OCI-LY7 (cell line): Measurements from ENCODE around the gene LDHD. TPM values are rescaled to one million over a fixed set of nuclear protein-coding genes. Genes with fewer than 3 reads are reported as not detected.

Source experiments
- BruUV-seq: library from RNA; stranded (reverse); fragments of 400-500 nt; replicated peaks from 2 replicates; lab custom pipeline; 2021; lab: Mats Ljungman, UMichigan
- CTCF ChIA-PET: fragments of 300-600 bp; sonication (Branson Sonifier 250); formaldehyde crosslinking; loops from one replicate; lab custom pipeline; 2022; ENCODE audit warnings: antibody characterized with exemption; ENCODE audit not compliant: unreplicated experiment; lab: Charles Lee
- POLR2A ChIA-PET: fragments of 300-600 bp; sonication (Branson Sonifier 250); formaldehyde crosslinking; loops from one replicate; lab custom pipeline; 2022; ENCODE audit warnings: antibody characterized with exemption; lab: Charles Lee
- DNase-seq: peaks from one replicate; pipeline ENCODE4 v3.0.0-alpha.2; 2015; ENCODE audit warnings: low spot score
- H2AFZ ChIP-seq: fragments of 200-600 bp; sonication (generic), shearing (Covaris generic); 2 replicates; pipeline ENCODE4 v1.6.1; 2014; ENCODE audit warnings: mild to moderate bottlenecking, antibody characterized with exemption, low read length, moderate library complexity
- H3K27ac ChIP-seq: fragments of 200-600 bp; sonication (generic); 2 replicates; pipeline ENCODE4 v1.5.1; 2014; ENCODE audit warnings: mixed run types, low read depth, mild to moderate bottlenecking, moderate library complexity, low read length, inconsistent platforms; ENCODE audit not compliant: poor library complexity, severe bottlenecking
- H3K36me3 ChIP-seq: fragments of 200-600 bp; sonication (generic); 2 replicates; pipeline ENCODE4 v1.6.1; 2014; ENCODE audit warnings: mild to moderate bottlenecking, antibody characterized with exemption, low read length, moderate library complexity, mixed read lengths; ENCODE audit not compliant: insufficient read depth
- H3K4me1 ChIP-seq: fragments of 200-600 bp; sonication (generic); 2 replicates; pipeline ENCODE4 v1.5.1; 2014; ENCODE audit warnings: mild to moderate bottlenecking, low read length; ENCODE audit not compliant: insufficient read depth, poor library complexity, severe bottlenecking
- H3K4me2 ChIP-seq: fragments of 200-600 bp; sonication (generic); 2 replicates; pipeline ENCODE4 v1.6.1; 2014; ENCODE audit warnings: mild to moderate bottlenecking, low read length
- H3K4me3 ChIP-seq: fragments of 200-600 bp; sonication (generic); 2 replicates; pipeline ENCODE4 v1.5.1; 2014; ENCODE audit warnings: mild to moderate bottlenecking, low read depth, low read length; ENCODE audit not compliant: poor library complexity, severe bottlenecking
- H3K79me2 ChIP-seq: fragments of 200-600 bp; sonication (generic); 2 replicates; pipeline ENCODE4 v1.6.1; 2016; ENCODE audit warnings: low read depth, mild to moderate bottlenecking, low read length, moderate library complexity, mixed read lengths; ENCODE audit not compliant: insufficient read depth
- H3K9me2 ChIP-seq: fragments of 200-600 bp; sonication (generic); 2 replicates; pipeline ENCODE4 v1.6.1; 2016; ENCODE audit warnings: mild to moderate bottlenecking, low read length, mixed read lengths; ENCODE audit not compliant: insufficient read depth
- H3K9me3 ChIP-seq: fragments of 200-600 bp; sonication (generic); 2 replicates; pipeline ENCODE4 v1.6.1; 2014; ENCODE audit warnings: mild to moderate bottlenecking, mixed run types, low read length, mixed read lengths
- H4K20me1 ChIP-seq: fragments of 200-600 bp; sonication (generic); 2 replicates; pipeline ENCODE4 v1.6.1; 2014; ENCODE audit warnings: mild to moderate bottlenecking, antibody characterized with exemption, low read length, moderate library complexity, mixed read lengths; ENCODE audit not compliant: insufficient read depth
- EZH2phosphoT487 ChIP-seq: fragments of 200-600 bp; sonication (generic); IDR thresholded peaks from 2 replicates; pipeline ENCODE4 v1.6.1; 2018; ENCODE audit warnings: low read depth, borderline replicate concordance, mild to moderate bottlenecking, mixed run types, antibody characterized with exemption, low read length, moderate library complexity, mixed read lengths
- intact Hi-C: fragments of 100-400 bp; cut with micrococcal nuclease; formaldehyde crosslinking; loops from one replicate; pipeline ENCODE4 v1.10.0; 2022; ENCODE audit not compliant: unreplicated experiment
- total RNA-seq, 2 experiments: library from RNA; depleted of rRNA in 1 of 2; stranded (reverse); fragments of >200 nt in 1 of 2; shearing (Covaris generic) in 1 of 2; gene quantifications; 2 replicates each; pipeline ENCODE4 v1.2.3, GENCODE V29; 2014 to 2022
- TF ChIP-seq, protein P1 (sequence below): fragments of 200-600 bp; sonication (generic); conservative IDR thresholded peaks from 2 replicates; pipeline ENCODE4 v1.5.1; 2014; ENCODE audit warnings: mild to moderate bottlenecking, antibody characterized with exemption, low read length, moderate library complexity, mixed read lengths

LDHD gene
- total RNA-seq, 2 experiments from 2014 or later, result 0.09 to 0.48 TPM

DNA sequence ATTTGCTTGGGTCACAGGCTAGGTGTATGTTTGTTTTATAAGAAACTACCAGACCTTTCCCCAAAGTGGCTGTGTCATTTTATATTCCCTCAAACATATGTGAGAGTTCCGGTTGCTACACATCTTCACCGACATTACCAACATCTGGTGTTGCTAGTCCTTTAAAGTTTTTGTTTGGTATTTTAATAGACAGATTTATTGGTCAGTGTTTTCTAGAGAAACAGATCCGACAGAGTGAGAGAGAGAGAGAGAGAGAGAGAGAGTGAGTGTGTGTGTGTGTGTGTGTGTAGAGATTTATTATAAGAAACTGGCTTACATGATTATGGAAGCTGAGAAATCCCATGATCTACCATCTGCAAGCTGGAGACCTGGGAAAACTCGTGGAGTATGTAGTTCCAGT lies 31.0 kb downstream of the LDHD start:
- Histone ChIP-seq H3K79me2 (no peaks in the 10 kb centered on the region), H3K4me1 (peaks cover 11% of the 10 kb centered on the region), H3K9me2 (no peaks in the 10 kb centered on the region), H4K20me1 (0 out of 2 replicates have a peak, but pooled peaks cover 10% of the 10 kb centered on the region), H2AFZ (no peak overlapping the region), H3K36me3 (no peaks in the 10 kb centered on the region), H3K27ac (no peak overlapping the region), H3K4me3 (no peak overlapping the region), H3K4me2 (no peak overlapping the region), H3K9me3 (no peaks in the 10 kb centered on the region)
- BruUV-seq, result no TSS peak
- no peak for TF ChIP-seq EZH2phosphoT487
- TF ChIP-seq, protein P1, sequence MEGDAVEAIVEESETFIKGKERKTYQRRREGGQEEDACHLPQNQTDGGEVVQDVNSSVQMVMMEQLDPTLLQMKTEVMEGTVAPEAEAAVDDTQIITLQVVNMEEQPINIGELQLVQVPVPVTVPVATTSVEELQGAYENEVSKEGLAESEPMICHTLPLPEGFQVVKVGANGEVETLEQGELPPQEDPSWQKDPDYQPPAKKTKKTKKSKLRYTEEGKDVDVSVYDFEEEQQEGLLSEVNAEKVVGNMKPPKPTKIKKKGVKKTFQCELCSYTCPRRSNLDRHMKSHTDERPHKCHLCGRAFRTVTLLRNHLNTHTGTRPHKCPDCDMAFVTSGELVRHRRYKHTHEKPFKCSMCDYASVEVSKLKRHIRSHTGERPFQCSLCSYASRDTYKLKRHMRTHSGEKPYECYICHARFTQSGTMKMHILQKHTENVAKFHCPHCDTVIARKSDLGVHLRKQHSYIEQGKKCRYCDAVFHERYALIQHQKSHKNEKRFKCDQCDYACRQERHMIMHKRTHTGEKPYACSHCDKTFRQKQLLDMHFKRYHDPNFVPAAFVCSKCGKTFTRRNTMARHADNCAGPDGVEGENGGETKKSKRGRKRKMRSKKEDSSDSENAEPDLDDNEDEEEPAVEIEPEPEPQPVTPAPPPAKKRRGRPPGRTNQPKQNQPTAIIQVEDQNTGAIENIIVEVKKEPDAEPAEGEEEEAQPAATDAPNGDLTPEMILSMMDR, result no peak
- ChIA-PET CTCF (no interaction called here), POLR2A (interaction anchor here (2.5 kb wide), 1 partner anchor 12 kb away, joined by 6 read pairs; no protein-coding TSS in a partner anchor)
- intact Hi-C loops, result no loop called here
- DNase-seq, result no peak

DNA sequence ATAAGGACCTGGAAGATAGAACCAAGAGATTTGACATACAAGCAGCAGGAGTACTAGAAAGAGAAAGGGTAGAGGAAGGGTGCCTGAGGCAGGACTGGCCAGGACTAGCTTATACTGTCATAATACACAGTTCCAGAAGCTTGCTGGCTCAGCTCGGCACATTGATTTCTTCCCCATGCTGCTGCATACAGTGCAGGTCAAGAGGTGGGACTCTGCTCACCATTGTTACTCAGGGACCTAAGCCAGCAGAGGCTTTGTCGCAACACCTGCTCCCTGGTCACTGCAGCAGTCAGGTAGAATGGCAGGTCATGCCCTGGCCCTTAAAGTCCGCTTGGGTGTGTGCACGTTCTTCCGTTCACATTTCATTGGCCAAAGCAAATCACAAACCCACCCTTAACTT lies 32.8 kb downstream of the LDHD start:
- peaks cover 11% of the 10 kb centered on the region for H3K4me1 ChIP-seq
- no peaks in the 10 kb centered on the region for H3K9me3 ChIP-seq
- no peak overlapping the region for H3K27ac ChIP-seq
- no peak overlapping the region for H2AFZ ChIP-seq
- no peaks in the 10 kb centered on the region for H3K79me2 ChIP-seq
- 0 out of 2 replicates have a peak, but pooled peaks cover 10% of the 10 kb centered on the region for H4K20me1 ChIP-seq
- no peak overlapping the region for H3K4me2 ChIP-seq
- no peaks in the 10 kb centered on the region for H3K36me3 ChIP-seq
- DNase-seq, result no peak
- POLR2A ChIA-PET, result interaction anchor here (1.1 kb wide), 1 partner anchor 87 kb away, joined by 3 read pairs; no protein-coding TSS in a partner anchor
- no peaks in the 10 kb centered on the region for H3K9me2 ChIP-seq
- no peak overlapping the region for H3K4me3 ChIP-seq
- CTCF ChIA-PET, result no interaction called here
- BruUV-seq, result no TSS peak
- no peak for TF ChIP-seq EZH2phosphoT487
- TF ChIP-seq, protein P1, result no peak
- intact Hi-C loops, result no loop called here

DNA sequence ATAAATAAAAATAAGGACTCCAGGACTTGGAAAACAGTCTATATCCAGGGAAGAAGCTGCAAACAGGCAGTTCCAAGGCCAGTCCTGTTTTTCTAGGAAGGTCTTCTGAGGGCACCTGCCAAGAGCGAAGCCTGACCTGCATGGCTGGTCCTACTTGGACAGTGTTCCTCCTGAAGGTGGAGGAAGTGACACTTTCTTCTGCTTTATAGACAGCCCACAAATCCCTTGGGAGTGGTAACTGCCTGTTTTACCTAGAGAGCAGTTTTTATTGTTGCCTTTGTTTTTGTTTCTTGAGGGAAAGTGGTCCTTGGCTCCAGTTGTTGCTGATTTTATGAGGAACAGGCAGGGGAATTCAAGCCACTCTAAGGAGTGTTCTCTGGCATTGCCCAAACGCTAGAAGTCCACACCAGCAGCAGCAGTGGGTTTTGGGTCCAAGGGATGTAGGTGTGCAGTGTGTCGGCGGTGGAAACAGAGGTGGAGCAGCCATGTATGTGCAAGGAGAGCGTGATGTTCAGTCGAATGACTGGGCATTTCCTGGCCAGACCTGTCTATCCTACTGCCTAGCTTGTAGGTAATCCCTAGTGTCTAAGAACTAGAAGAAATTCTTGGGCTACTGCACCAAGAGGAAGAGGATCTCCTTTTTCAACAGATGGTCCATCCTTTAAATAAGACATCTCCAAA lies 35.3 kb downstream of the LDHD start:
- Histone ChIP-seq H3K4me2 (peak overlapping the region; percentile 26), H3K36me3 (no peaks in the 10 kb centered on the region), H3K79me2 (peaks cover 1% of the 10 kb centered on the region; the same call in 1 of the 2 replicates), H3K9me2 (no peaks in the 10 kb centered on the region), H3K4me1 (peaks cover 17% of the 10 kb centered on the region), H3K9me3 (no peaks in the 10 kb centered on the region), H2AFZ (no peak overlapping the region), H4K20me1 (0 out of 2 replicates have a peak, but pooled peaks cover 10% of the 10 kb centered on the region), H3K4me3 (no peak overlapping the region), H3K27ac (no peak overlapping the region)
- DNase-seq, result peak; percentile 71
- intact Hi-C loops, result no loop called here
- BruUV-seq, result no TSS peak
- ChIA-PET CTCF (no interaction called here), POLR2A (interaction anchor here (1.0 kb wide), 1 partner anchor 9 kb away, joined by 4 read pairs; no protein-coding TSS in a partner anchor)
- TF ChIP-seq, protein P1, result no peak
- TF ChIP-seq EZH2phosphoT487, result no peak
